GM12878 (cell line): ENCODE results near the gene PBOV1.

Experiments used
- CBX5 ChIP-seq: sonication (generic); IDR thresholded peaks from 2 replicates; pipeline ENCODE4 v1.6.1; 2016; ENCODE audit warnings: low read depth, moderate library complexity, mild to moderate bottlenecking, inconsistent platforms
- CTCF ChIP-seq, 3 experiments: IDR thresholded peaks in 2 of 3; conservative IDR thresholded peaks in 1 of 3; 2 replicates each; pipeline ENCODE4 v1.5.1; 2011; ENCODE audit warnings: low read depth in 3 of 3, low read length in 3 of 3, mild to moderate bottlenecking in 3 of 3, control low read depth in 2 of 3, moderate library complexity in 2 of 3, inconsistent platforms in 1 of 3, mixed read lengths in 1 of 3; ENCODE audit not compliant: control insufficient read depth in 2 of 3, insufficient read depth in 1 of 3; ENCODE audit errors: extremely low read depth in 1 of 3
- EP300 ChIP-seq, 2 experiments: fragments of 150-350 bp in 1 of 2; IDR thresholded peaks; 2 replicates each; pipeline ENCODE4 v1.6.1; 2011 to 2012; ENCODE audit warnings: low read depth in 2 of 2, low read length in 2 of 2, borderline replicate concordance in 1 of 2, improper control_type of control experiment in 1 of 2, inconsistent platforms in 1 of 2; ENCODE audit not compliant: control insufficient read depth in 1 of 2
- NR2C2 ChIP-seq: IDR thresholded peaks from 2 replicates; pipeline ENCODE4 v1.6.1; 2011; ENCODE audit warnings: borderline replicate concordance, low read depth; ENCODE audit not compliant: control insufficient read depth, insufficient read length
- POLR2AphosphoS2 ChIP-seq: IDR thresholded peaks from 2 replicates; pipeline ENCODE4 v1.6.1; 2011; ENCODE audit warnings: low read depth, mild to moderate bottlenecking, low read length, improper control_type of control experiment, moderate library complexity
- RELB ChIP-seq: fragments of 450-650 bp; IDR thresholded peaks from 2 replicates; pipeline ENCODE4 v1.6.1; 2017; ENCODE audit warnings: low read depth, mild to moderate bottlenecking, moderate library complexity
- SMC3 ChIP-seq: IDR thresholded peaks from 2 replicates; pipeline ENCODE4 v1.6.1; 2011; ENCODE audit warnings: low read length, improper control_type of control experiment, borderline replicate concordance
- SP1 ChIP-seq: IDR thresholded peaks from one replicate; pipeline ENCODE4 v1.6.1; 2011; ENCODE audit warnings: low read depth, low read length
- ZZZ3 ChIP-seq: IDR thresholded peaks from 2 replicates; pipeline ENCODE4 v1.6.1; 2011; ENCODE audit warnings: low read depth; ENCODE audit not compliant: control insufficient read depth, insufficient read length

- TF ChIP-seq POLR2AphosphoS2 (no peak), NR2C2 (no peak), ZZZ3 (no peak), EP300 (IDR thresholded peaks at IDR 0.05; ENCODE audit: borderline replicate concordance in 1 of 2, control insufficient read depth in 1 of 2, low read depth in 2 of 2, low read length in 2 of 2) (no peak), CTCF (IDR thresholded peaks at IDR 0.05 in 2 of 3, conservative IDR thresholded peaks at IDR 0.05 in 1 of 3; ENCODE audit: control insufficient read depth in 2 of 3, extremely low read depth in 1 of 3, insufficient read depth in 1 of 3, low read depth in 3 of 3, low read length in 3 of 3) (no peak), RELB (no peak), CBX5 (no peak), SMC3 (no peak), SP1 (no peak)
Observed at GRCh38 chr6:138248011-138248410, 29.7 kb upstream of the PBOV1 start.
